Caco-2 (cell line): ENCODE results near the gene PICK1. TPM values are rescaled to one million over a fixed set of nuclear protein-coding genes. Genes with fewer than 3 reads are reported as not detected.

Source experiments
- BruUV-seq: library from RNA; stranded (reverse); fragments of 400-500 nt; replicated peaks from 2 replicates; lab custom pipeline; 2021; lab: Mats Ljungman, UMichigan
- CTCF ChIA-PET: fragments of 300-600 bp; sonication (Branson Sonifier 250); formaldehyde crosslinking; loops from one replicate; lab custom pipeline; 2022; ENCODE audit warnings: antibody characterized with exemption; lab: Charles Lee
- POLR2A ChIA-PET: fragments of 300-600 bp; sonication (Branson Sonifier 250); formaldehyde crosslinking; loops from one replicate; lab custom pipeline; 2022; ENCODE audit warnings: antibody characterized with exemption; lab: Charles Lee
- DNase-seq, 2 experiments: peaks; one replicate each; pipeline versions ENCODE4 v3.0.0 to v3.0.0-alpha.2; 2020 to 2022
- H3K27me3 ChIP-seq: replicated peaks from 2 replicates; pipeline ENCODE4 v1.6.0; 2011; ENCODE audit warnings: low read length; ENCODE audit not compliant: control insufficient read depth, insufficient read depth
- H3K36me3 ChIP-seq: 2 replicates; pipeline ENCODE4 v1.5.1; 2011; ENCODE audit warnings: low read length; ENCODE audit not compliant: control insufficient read depth, insufficient read depth
- H3K4me1 ChIP-seq: fragments of 250-450 bp; sonication (Bioruptor Pico); 2 replicates; pipeline ENCODE4 v1.5.1; 2020; ENCODE audit warnings: mild to moderate bottlenecking
- H3K4me3 ChIP-seq: 2 replicates; pipeline ENCODE4 v1.5.1; 2011; ENCODE audit warnings: low read depth, mild to moderate bottlenecking, control low read depth, low read length
- H3K9me3 ChIP-seq: fragments of 250-450 bp; sonication (Bioruptor Pico); 2 replicates; pipeline ENCODE4 v1.5.1; 2020; ENCODE audit warnings: mild to moderate bottlenecking, moderate library complexity
- H3K27ac Mint-ChIP-seq: one replicate; pipeline ENCODE4 v1.8.0; 2022; ENCODE audit warnings: mixed read lengths; ENCODE audit not compliant: unreplicated experiment
- H3K27me3 Mint-ChIP-seq: one replicate; pipeline ENCODE4 v1.8.0; 2022; ENCODE audit warnings: mixed read lengths; ENCODE audit not compliant: insufficient read depth, unreplicated experiment
- H3K36me3 Mint-ChIP-seq: one replicate; pipeline ENCODE4 v1.8.0; 2022; ENCODE audit warnings: mild to moderate bottlenecking, mixed read lengths; ENCODE audit not compliant: insufficient read depth, unreplicated experiment
- H3K4me1 Mint-ChIP-seq: one replicate; pipeline ENCODE4 v1.8.0; 2022; ENCODE audit warnings: low read depth, mixed read lengths; ENCODE audit not compliant: unreplicated experiment
- H3K4me3 Mint-ChIP-seq: one replicate; pipeline ENCODE4 v1.8.0; 2022; ENCODE audit warnings: mild to moderate bottlenecking, moderate library complexity, mixed read lengths; ENCODE audit not compliant: unreplicated experiment
- H3K9me3 Mint-ChIP-seq: one replicate; pipeline ENCODE4 v1.8.0; 2022; ENCODE audit warnings: mixed read lengths; ENCODE audit not compliant: unreplicated experiment
- CTCF ChIP-seq, 2 experiments: fragments of 200-600 bp in 1 of 2; IDR thresholded peaks; 1 replicate in 1 of 2; 2 replicates in 1 of 2; pipeline versions ENCODE4 v1.5.1 to v1.8.0; 2011 to 2022; ENCODE audit warnings: antibody characterized with exemption in 1 of 2, control low read depth in 1 of 2, inconsistent platforms in 1 of 2, low read depth in 1 of 2, low read length in 1 of 2, mild to moderate bottlenecking in 1 of 2, moderate library complexity in 1 of 2; ENCODE audit not compliant: insufficient read depth in 1 of 2, severe bottlenecking in 1 of 2, unreplicated experiment in 1 of 2
- intact Hi-C: fragments of 100-400 bp; cut with micrococcal nuclease; formaldehyde crosslinking; loops from one replicate; pipeline ENCODE4 v1.10.0; 2022; ENCODE audit not compliant: unreplicated experiment
- total RNA-seq: library from RNA; stranded (reverse); gene quantifications from 2 replicates; pipeline ENCODE4 v1.2.3, GENCODE V29; 2022

The PICK1 gene
- total RNA-seq, 1 experiment from 2014 or later: 41.1 TPM

GRCh38 chr22:38086001-38086845 lies 29.0 kb downstream of the PICK1 start:
- H3K27me3 Mint-ChIP-seq: no peaks in the 10 kb centered on the region
- no TSS peak for BruUV-seq
- Histone ChIP-seq H3K36me3 (peaks cover 1% of the 10 kb centered on the region), H3K9me3 (no peaks in the 10 kb centered on the region), H3K4me3 (no peak overlapping the region), H3K4me1 (peaks cover 3% of the 10 kb centered on the region; the same call in 1 of the 2 replicates), H3K27me3 (no peaks in the 10 kb centered on the region)
- no peak overlapping the region for H3K4me3 Mint-ChIP-seq
- intact Hi-C loops: no loop called here
- TF ChIP-seq CTCF (IDR thresholded peaks at IDR 0.05; ENCODE audit: insufficient read depth in 1 of 2, low read depth in 1 of 2, low read length in 1 of 2, severe bottlenecking in 1 of 2, unreplicated experiment in 1 of 2): no peak
- peaks cover 16% of the 10 kb centered on the region for H3K36me3 Mint-ChIP-seq
- peaks cover 6% of the 10 kb centered on the region for H3K4me1 Mint-ChIP-seq
- no peak for DNase-seq
- ChIA-PET POLR2A (no interaction called here), CTCF (no interaction called here)
- H3K27ac Mint-ChIP-seq: no peak overlapping the region
- H3K9me3 Mint-ChIP-seq: no peaks in the 10 kb centered on the region

GRCh38 chr22:38086942-38087341 lies 29.7 kb downstream of the PICK1 start:
- ChIA-PET CTCF (no interaction called here), POLR2A (no interaction called here)
- H3K36me3 ChIP-seq: peaks cover 1% of the 10 kb centered on the region
- no peak overlapping the region for H3K4me3 ChIP-seq
- H3K4me1 Mint-ChIP-seq: peaks cover 6% of the 10 kb centered on the region
- no peak overlapping the region for H3K27ac Mint-ChIP-seq
- no peaks in the 10 kb centered on the region for H3K27me3 ChIP-seq
- H3K4me3 Mint-ChIP-seq: no peak overlapping the region
- no peak for TF ChIP-seq CTCF (IDR thresholded peaks at IDR 0.05; ENCODE audit: insufficient read depth in 1 of 2, low read depth in 1 of 2, low read length in 1 of 2, severe bottlenecking in 1 of 2, unreplicated experiment in 1 of 2)
- no peaks in the 10 kb centered on the region for H3K27me3 Mint-ChIP-seq
- DNase-seq: no peak
- H3K4me1 ChIP-seq: peaks cover 3% of the 10 kb centered on the region; the same call in 1 of the 2 replicates
- BruUV-seq: no TSS peak
- no peaks in the 10 kb centered on the region for H3K9me3 Mint-ChIP-seq
- no peaks in the 10 kb centered on the region for H3K9me3 ChIP-seq
- H3K36me3 Mint-ChIP-seq: peaks cover 16% of the 10 kb centered on the region
- intact Hi-C loops: no loop called here

GRCh38 chr22:38087855-38088254 lies 30.7 kb downstream of the PICK1 start:
- Histone ChIP-seq H3K4me1 (peaks cover 3% of the 10 kb centered on the region; the same call in 1 of the 2 replicates), H3K27me3 (no peaks in the 10 kb centered on the region), H3K9me3 (no peaks in the 10 kb centered on the region), H3K4me3 (no peak overlapping the region), H3K36me3 (peaks cover 1% of the 10 kb centered on the region)
- Mint-ChIP-seq H3K27me3 (no peaks in the 10 kb centered on the region), H3K27ac (no peak overlapping the region), H3K4me3 (no peak overlapping the region), H3K9me3 (no peaks in the 10 kb centered on the region), H3K36me3 (peaks cover 16% of the 10 kb centered on the region), H3K4me1 (peaks cover 6% of the 10 kb centered on the region)
- BruUV-seq: no TSS peak
- TF ChIP-seq CTCF (IDR thresholded peaks at IDR 0.05; ENCODE audit: insufficient read depth in 1 of 2, low read depth in 1 of 2, low read length in 1 of 2, severe bottlenecking in 1 of 2, unreplicated experiment in 1 of 2): no peak
- no peak for DNase-seq
- POLR2A ChIA-PET: no interaction called here
- CTCF ChIA-PET: no interaction called here
- intact Hi-C loops: no loop called here
